ENCODE results near the gene SUSD6.

The SUSD6 gene

GRCh38 chr14:69674546-69675244 is 63.3 kb downstream of the SUSD6 start:
- no peak for DNase-seq

DNA sequence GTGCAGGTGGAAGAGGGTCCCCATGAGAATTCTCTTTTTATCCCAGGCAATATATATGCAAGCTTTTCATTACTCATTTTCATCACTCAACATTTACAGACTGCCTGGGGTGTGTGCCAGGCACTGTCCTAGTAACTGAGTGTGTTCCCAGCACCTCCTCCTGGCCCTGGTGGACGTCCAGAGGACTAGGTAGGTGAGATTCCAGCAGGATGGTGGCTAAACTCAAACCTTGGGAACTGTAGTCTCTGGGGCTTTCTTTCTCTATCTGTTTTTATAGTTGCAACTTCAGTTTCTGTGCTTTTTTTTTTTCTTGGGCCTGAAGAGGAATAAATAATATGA is 63.8 kb downstream of the SUSD6 start:
- no peak for DNase-seq

- no peak for DNase-seq
These were observed 64.6 kb downstream of the SUSD6 start for GRCh38 chr14:69675877-69676416.

GRCh38 chr14:69676723-69677122 is 65.3 kb downstream of the SUSD6 start:
- no peak for DNase-seq

GRCh38 chr14:69680297-69680696 is 68.9 kb downstream of the SUSD6 start:
- no peak for DNase-seq

DNA sequence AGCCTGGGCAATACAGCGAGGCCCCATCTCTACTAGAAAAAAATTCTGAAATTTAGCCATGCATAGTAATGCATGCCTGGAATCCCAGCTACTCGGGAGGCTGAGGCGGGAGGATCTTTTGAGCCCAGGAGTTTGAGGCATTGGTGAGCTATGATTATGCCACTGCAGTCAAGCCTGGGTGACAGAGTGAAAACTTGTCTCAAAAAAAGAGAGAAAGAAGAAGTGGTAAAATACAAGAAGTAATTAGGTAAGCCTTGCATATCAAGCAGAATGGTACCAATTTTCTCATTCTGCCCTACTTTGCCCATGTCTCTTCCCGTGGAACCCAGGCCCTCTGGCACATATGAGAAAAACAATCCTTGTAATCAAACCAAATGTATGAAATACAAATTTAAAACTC is 70.7 kb downstream of the SUSD6 start:
- no peak for DNase-seq

- DNase-seq, result peak; percentile 46
These were observed 71.3 kb downstream of the SUSD6 start for GRCh38 chr14:69682621-69683263.

- no peak for DNase-seq
These were observed 72.6 kb downstream of the SUSD6 start for GRCh38 chr14:69683971-69684370.

DNA sequence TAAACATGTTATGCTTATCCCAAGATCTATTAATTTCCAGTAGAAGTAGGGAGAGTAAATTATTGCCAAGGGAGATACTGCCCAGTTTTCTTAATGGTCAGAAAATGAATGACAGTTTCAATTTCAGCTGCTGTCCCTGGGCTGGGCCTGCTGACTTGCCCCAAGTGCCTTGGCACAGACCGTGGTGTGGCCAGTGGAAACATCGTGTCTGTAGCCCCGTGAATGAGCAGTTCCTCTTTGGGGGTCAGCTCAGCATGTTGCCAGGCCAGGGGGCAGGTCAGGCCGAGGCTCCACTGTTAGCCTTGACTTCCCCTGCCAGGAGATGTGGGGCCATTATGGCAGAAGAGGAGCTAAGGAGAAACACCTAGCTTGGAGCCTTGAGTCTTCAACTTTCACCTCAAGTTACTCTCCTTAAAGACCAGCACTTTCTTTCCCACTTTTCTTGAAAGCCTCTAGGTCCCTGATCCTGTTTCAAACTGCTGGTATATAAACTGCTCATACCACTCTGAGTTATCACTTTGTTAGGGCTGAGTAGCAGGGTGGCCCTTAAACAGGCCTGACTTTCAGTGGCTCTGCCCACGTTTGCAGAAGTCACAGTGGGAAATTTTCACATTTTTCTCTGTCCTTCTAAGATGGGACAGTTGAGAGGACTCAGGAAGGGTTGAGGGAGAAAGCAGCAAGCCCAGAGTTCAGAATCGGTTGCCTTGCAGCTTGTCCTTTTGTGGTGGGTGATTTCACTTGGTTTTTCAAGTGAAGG is 73.2 kb downstream of the SUSD6 start:
- no peak for DNase-seq

DNA sequence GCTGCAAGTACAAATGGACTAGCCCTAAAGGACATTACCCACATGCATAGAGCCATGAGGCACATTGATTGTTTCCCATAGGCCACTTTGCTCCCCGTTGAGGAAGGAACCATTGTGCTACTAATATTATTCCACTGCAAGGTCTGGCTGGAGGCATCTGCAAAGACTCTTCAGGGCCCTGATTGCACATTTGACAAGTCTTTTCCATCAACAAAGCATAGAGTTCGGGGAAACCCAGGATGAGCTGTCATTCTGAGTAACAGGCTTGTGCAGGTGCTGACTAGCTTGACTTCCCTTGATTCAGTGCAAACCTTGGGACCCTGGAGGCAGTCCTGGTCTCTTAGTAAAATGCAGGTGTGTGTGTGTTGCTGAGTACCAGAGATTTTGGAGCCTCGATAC is 73.8 kb downstream of the SUSD6 start:
- peak; percentile 26 for DNase-seq

- no peak for DNase-seq
These were observed 74.3 kb downstream of the SUSD6 start for GRCh38 chr14:69685716-69686115.

GRCh38 chr14:69687606-69688298 is 76.4 kb downstream of the SUSD6 start:
- no peak for DNase-seq

- no peak for DNase-seq
These were observed 76.9 kb downstream of the SUSD6 start for GRCh38 chr14:69688299-69688649.

DNA sequence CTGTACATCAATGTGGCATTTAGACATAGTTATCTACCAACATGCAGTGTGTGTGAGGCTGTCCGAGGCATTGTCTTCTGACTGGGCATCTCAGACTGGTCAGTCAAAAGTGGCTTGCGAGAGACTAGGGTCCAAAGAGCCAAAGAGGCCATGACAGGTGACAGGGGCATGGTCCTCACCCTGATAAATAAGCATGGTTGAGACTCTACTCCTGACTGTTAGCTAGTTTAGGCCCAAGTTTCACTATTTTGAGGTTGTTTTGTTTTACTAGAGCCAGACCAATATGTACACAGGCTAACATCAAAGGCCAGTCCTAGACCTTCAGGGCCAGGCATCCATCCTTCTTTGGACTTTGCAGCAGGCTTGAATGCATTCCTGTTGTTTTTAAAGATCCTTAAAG is 78.6 kb downstream of the SUSD6 start:
- DNase-seq, result no peak

DNA sequence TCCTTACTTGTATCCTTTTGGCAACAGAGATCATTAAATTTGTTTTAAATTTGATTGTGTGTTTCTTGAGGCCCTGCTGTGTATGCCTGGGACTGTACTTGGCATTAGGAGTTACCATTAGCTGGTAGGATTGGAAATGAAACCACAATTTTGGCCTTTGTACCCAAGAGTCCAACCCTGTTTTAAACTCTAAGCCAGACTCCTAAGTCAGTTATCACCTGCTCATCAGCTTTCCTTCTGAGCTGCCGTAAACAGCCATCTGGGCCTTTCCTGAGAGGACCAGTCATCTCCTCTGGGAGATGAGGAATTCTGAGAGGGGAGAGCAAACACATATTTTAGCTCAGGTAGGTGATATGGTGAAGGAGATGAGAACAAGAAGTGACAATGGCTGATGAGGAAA is 81.2 kb downstream of the SUSD6 start:
- DNase-seq, result no peak

- no peak for DNase-seq
These were observed 81.7 kb downstream of the SUSD6 start for GRCh38 chr14:69693145-69693544.

DNA sequence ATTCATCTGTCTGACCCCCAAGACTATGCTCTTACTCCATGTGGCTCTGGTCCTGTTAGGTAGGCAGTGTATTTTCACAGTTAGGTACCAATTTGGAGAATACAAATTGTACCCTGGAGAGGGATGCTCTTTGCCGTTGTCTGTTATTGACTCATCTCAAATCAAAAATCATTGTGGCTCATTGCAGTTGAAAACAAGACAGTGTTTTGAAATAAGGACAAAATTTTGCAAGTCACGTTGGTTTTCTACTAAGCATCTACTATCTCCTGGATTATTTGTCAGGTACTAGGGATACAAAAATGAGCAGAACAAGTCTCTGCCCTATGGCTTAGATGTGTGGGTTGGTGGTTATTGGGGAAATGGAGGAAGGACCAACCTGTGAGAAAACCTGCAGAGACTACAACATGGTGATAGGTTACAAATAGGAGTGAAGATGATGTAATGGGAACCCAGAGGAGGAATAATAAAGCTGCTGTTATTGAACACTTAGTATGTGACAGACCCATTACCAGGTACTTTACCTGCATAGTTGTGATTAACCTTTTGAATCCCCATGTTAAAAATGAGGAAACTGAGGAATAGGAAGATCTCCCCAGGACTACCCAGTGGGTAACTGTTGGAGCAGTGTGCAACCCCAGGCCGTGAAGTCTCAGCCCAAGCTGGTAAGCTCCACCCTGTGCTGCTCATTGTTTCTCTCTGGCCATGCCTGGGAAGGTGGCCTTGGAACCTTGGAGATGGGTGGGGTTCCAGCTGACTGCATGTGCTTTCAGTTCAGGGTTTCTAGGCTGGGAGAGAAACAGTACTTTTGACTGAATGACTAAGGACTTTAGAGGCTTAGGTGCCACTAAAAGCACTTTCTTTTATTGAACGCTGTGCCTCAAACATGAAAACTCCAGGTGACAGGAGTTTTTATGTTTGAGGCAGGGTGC is 82.7 kb downstream of the SUSD6 start:
- no peak for DNase-seq

GRCh38 chr14:69694730-69695281 is 83.4 kb downstream of the SUSD6 start:
- no peak for DNase-seq

GRCh38 chr14:69695322-69696203 is 84.2 kb downstream of the SUSD6 start:
- no peak for DNase-seq

DNA sequence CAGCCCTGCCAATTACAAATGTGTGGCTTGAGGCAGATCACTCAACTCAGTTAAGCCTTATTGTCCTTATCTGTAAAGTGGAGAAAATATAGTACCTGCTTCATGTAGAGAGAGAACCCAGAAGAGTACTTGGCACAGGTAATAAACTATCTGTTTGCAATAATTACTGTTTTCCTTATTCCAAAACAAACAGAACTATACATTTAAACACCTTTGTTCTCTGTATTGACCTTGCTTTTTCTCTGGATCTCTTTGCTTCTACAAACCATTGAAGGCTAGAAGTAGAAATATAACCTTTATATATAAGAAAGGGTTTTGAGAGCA is 84.8 kb downstream of the SUSD6 start:
- DNase-seq, result no peak

Data from CD4-positive, alpha-beta T cell treated with Interleukin-21 for 1 hour (primary cell).